ENCODE data around the gene NRIP1.

NRIP1 gene

DNA sequence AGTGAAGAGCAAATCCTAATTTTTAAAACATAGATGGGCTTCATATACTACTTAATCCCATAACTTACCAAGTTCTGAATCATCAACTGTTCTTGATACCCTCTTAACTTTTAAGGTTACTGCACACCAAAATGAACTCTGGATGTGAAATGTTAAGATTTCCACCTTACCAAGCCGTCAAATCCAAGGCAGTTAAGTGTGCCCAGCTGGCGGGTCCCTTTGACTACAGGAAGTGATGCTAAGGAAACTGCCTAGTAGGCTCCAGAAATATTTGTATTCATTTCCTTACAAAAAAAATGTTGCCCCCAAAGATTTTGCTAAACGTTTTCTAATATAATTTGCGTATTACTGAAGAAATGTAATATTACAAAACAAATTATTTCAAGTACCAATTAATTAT, 10.7 kb downstream of the NRIP1 start:
- no peak overlapping the region for H3K27ac ChIP-seq (ENCODE audit: low read depth, low read length)
- peaks cover 38% of the 10 kb centered on the region for H3K79me2 ChIP-seq (ENCODE audit: control insufficient read depth, insufficient read depth, low read length)
- H3K4me3 ChIP-seq (ENCODE audit: low read length): no peak overlapping the region
- H3K18ac ChIP-seq (ENCODE audit: low read length): no peak overlapping the region
- no peak overlapping the region for H2BK120ac ChIP-seq (ENCODE audit: low read depth, low read length)
- no peak for DNase-seq
- no peak overlapping the region for H3K4me2 ChIP-seq (ENCODE audit: low read length)
- H2BK15ac ChIP-seq (replicated peaks; ENCODE audit: low read depth): no peak overlapping the region
- no peak overlapping the region for H3K23ac ChIP-seq (ENCODE audit: low read length)
- no peak overlapping the region for H2BK5ac ChIP-seq (ENCODE audit: low read length)
- no peak overlapping the region for H2AK5ac ChIP-seq (ENCODE audit: low read length)
- H4K5ac ChIP-seq (ENCODE audit: low read length): no peak overlapping the region
- no peaks in the 10 kb centered on the region for H3K27me3 ChIP-seq (ENCODE audit: insufficient read depth, low read length, poor library complexity)
- peaks cover 19% of the 10 kb centered on the region for H3K4me1 ChIP-seq (ENCODE audit: control insufficient read depth, low read depth, low read length)
- H3K4ac ChIP-seq (ENCODE audit: low read depth, low read length): no peak overlapping the region
- no peak overlapping the region for H3K56ac ChIP-seq (ENCODE audit: low read length)
- H3K36me3 ChIP-seq (ENCODE audit: control insufficient read depth, insufficient read depth, low read length): no peaks in the 10 kb centered on the region
- H3K79me1 ChIP-seq (ENCODE audit: low read length): peaks cover 2% of the 10 kb centered on the region
- no CpG with 5 or more reads among the region's 4 CpGs for WGBS (ENCODE audit: extremely low coverage, insufficient coverage, low lambda C conversion rate)
- H4K8ac ChIP-seq (ENCODE audit: low read depth, low read length): no peak overlapping the region
- H3K9ac ChIP-seq (ENCODE audit: low read length): no peak overlapping the region

DNA sequence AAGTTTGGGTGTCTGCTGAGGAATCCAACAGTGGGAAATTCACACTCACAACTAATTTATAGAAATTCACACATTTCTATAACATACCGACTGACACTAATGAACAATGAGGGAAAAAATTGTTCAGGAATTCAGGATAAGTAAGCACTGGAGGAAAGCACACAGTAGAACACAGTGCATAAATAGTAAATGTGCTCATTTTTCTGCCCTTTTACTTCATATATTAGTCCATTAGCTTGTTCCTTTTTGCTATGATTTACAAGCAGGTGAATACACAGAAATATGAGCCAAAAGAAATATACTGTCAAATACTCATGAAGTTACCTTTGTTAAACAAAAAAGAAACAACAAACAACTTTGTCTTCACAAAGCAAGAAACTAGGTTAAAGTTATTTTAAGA, 11.3 kb downstream of the NRIP1 start:
- no peak overlapping the region for H2BK15ac ChIP-seq (replicated peaks; ENCODE audit: low read depth)
- no peak overlapping the region for H3K56ac ChIP-seq (ENCODE audit: low read length)
- H3K4me2 ChIP-seq (ENCODE audit: low read length): no peak overlapping the region
- no peak overlapping the region for H3K27ac ChIP-seq (ENCODE audit: low read depth, low read length)
- H3K4ac ChIP-seq (ENCODE audit: low read depth, low read length): no peak overlapping the region
- H3K4me1 ChIP-seq (ENCODE audit: control insufficient read depth, low read depth, low read length): peaks cover 19% of the 10 kb centered on the region
- peaks cover 39% of the 10 kb centered on the region for H3K79me2 ChIP-seq (ENCODE audit: control insufficient read depth, insufficient read depth, low read length)
- no peak overlapping the region for H2AK5ac ChIP-seq (ENCODE audit: low read length)
- H3K9ac ChIP-seq (ENCODE audit: low read length): no peak overlapping the region
- H3K18ac ChIP-seq (ENCODE audit: low read length): no peak overlapping the region
- H2BK120ac ChIP-seq (ENCODE audit: low read depth, low read length): no peak overlapping the region
- no peaks in the 10 kb centered on the region for H3K36me3 ChIP-seq (ENCODE audit: control insufficient read depth, insufficient read depth, low read length)
- no peak for DNase-seq
- WGBS (ENCODE audit: extremely low coverage, insufficient coverage, low lambda C conversion rate): no CpG with 5 or more reads among the region's 1 CpG
- no peak overlapping the region for H3K4me3 ChIP-seq (ENCODE audit: low read length)
- H3K79me1 ChIP-seq (ENCODE audit: low read length): peaks cover 4% of the 10 kb centered on the region
- H2BK5ac ChIP-seq (ENCODE audit: low read length): no peak overlapping the region
- no peak overlapping the region for H3K23ac ChIP-seq (ENCODE audit: low read length)
- H4K8ac ChIP-seq (ENCODE audit: low read depth, low read length): no peak overlapping the region
- H3K27me3 ChIP-seq (ENCODE audit: insufficient read depth, low read length, poor library complexity): no peaks in the 10 kb centered on the region
- no peak overlapping the region for H4K5ac ChIP-seq (ENCODE audit: low read length)

DNA sequence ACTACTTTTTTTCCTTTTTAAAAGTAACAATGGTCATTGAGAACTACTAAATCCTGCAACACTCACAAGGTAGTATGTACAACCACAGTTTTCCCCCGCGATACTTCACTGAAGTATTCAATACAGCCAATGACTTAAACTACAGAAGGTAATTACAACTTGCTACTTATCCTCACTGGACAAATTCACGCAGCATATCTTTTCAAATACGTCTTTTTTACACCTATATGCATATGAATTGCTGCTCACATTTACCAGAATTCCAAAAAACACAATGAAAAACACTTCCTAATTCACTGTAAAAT, 12.4 kb downstream of the NRIP1 start:
- no peak overlapping the region for H4K5ac ChIP-seq (ENCODE audit: low read length)
- peaks cover 15% of the 10 kb centered on the region for H3K4me1 ChIP-seq (ENCODE audit: control insufficient read depth, low read depth, low read length)
- WGBS (ENCODE audit: extremely low coverage, insufficient coverage, low lambda C conversion rate): 100% methylated on average over 2 of the region's 4 CpGs
- no peak overlapping the region for H2AK5ac ChIP-seq (ENCODE audit: low read length)
- no peak overlapping the region for H3K4me2 ChIP-seq (ENCODE audit: low read length)
- peaks cover 38% of the 10 kb centered on the region for H3K79me2 ChIP-seq (ENCODE audit: control insufficient read depth, insufficient read depth, low read length)
- peaks cover 5% of the 10 kb centered on the region for H3K79me1 ChIP-seq (ENCODE audit: low read length)
- H3K23ac ChIP-seq (ENCODE audit: low read length): no peak overlapping the region
- H3K4me3 ChIP-seq (ENCODE audit: low read length): no peak overlapping the region
- no peak overlapping the region for H3K9ac ChIP-seq (ENCODE audit: low read length)
- H3K27ac ChIP-seq (ENCODE audit: low read depth, low read length): no peak overlapping the region
- H3K36me3 ChIP-seq (ENCODE audit: control insufficient read depth, insufficient read depth, low read length): no peaks in the 10 kb centered on the region
- no peak overlapping the region for H3K4ac ChIP-seq (ENCODE audit: low read depth, low read length)
- no peaks in the 10 kb centered on the region for H3K27me3 ChIP-seq (ENCODE audit: insufficient read depth, low read length, poor library complexity)
- no peak overlapping the region for H2BK5ac ChIP-seq (ENCODE audit: low read length)
- no peak overlapping the region for H2BK15ac ChIP-seq (replicated peaks; ENCODE audit: low read depth)
- no peak overlapping the region for H3K56ac ChIP-seq (ENCODE audit: low read length)
- no peak overlapping the region for H3K18ac ChIP-seq (ENCODE audit: low read length)
- H2BK120ac ChIP-seq (ENCODE audit: low read depth, low read length): no peak overlapping the region
- no peak overlapping the region for H4K8ac ChIP-seq (ENCODE audit: low read depth, low read length)
- DNase-seq: no peak

DNA sequence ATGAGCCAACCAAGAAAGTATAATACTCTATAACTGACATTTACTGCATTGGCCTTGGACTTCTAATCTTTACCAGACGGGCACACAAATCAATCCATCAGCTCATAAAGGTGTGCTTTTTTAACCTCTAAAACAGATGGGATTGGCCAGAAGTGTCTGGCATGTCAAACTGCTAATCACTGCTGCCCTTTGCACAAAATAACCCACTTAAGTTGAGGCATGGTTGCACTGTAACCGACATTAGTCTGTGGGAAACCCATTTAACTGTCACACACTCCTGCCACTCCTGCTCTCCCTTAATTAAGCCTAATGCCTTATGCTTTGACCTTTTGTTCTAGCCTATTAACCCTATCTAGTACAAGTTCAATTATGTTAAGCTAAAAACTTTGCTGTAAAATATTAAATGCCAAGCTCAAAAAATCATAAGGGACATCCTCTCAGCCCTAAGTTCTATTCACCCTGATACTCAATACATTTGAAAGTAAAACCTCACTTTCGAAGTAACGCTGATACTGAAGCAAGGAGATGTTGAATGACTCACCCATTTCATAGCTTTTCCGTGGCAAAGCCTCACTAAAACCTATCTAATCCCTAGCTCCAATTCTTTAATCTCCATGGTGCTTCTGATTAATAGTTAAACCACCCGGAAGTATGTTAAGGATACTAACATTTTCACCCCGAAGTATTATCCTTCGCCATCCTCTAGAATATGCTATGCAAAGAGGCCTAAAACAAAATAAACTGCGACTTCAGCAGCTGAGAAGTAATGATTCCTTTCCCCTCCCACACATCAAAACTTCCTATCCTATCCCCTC, 12.9 kb downstream of the NRIP1 start:
- Histone ChIP-seq H2BK120ac (ENCODE audit: low read depth, low read length) (no peak overlapping the region), H3K18ac (ENCODE audit: low read length) (no peak overlapping the region), H2AK5ac (ENCODE audit: low read length) (no peak overlapping the region), H4K8ac (ENCODE audit: low read depth, low read length) (no peak overlapping the region), H3K36me3 (ENCODE audit: control insufficient read depth, insufficient read depth, low read length) (no peaks in the 10 kb centered on the region), H3K56ac (ENCODE audit: low read length) (no peak overlapping the region), H3K23ac (ENCODE audit: low read length) (no peak overlapping the region), H3K79me1 (ENCODE audit: low read length) (peaks cover 5% of the 10 kb centered on the region), H3K79me2 (ENCODE audit: control insufficient read depth, insufficient read depth, low read length) (peaks cover 35% of the 10 kb centered on the region), H3K9ac (ENCODE audit: low read length) (no peak overlapping the region), H3K4ac (ENCODE audit: low read depth, low read length) (no peak overlapping the region), H3K27me3 (ENCODE audit: insufficient read depth, low read length, poor library complexity) (no peaks in the 10 kb centered on the region), H3K27ac (ENCODE audit: low read depth, low read length) (no peak overlapping the region), H2BK15ac (replicated peaks; ENCODE audit: low read depth) (no peak overlapping the region), H3K4me3 (ENCODE audit: low read length) (no peak overlapping the region), H3K4me2 (ENCODE audit: low read length) (no peak overlapping the region), H3K4me1 (ENCODE audit: control insufficient read depth, low read depth, low read length) (peaks cover 13% of the 10 kb centered on the region), H4K5ac (ENCODE audit: low read length) (no peak overlapping the region), H2BK5ac (ENCODE audit: low read length) (no peak overlapping the region)
- peak; percentile 12 for DNase-seq
- WGBS (ENCODE audit: extremely low coverage, insufficient coverage, low lambda C conversion rate): no CpG with 5 or more reads among the region's 9 CpGs

DNA sequence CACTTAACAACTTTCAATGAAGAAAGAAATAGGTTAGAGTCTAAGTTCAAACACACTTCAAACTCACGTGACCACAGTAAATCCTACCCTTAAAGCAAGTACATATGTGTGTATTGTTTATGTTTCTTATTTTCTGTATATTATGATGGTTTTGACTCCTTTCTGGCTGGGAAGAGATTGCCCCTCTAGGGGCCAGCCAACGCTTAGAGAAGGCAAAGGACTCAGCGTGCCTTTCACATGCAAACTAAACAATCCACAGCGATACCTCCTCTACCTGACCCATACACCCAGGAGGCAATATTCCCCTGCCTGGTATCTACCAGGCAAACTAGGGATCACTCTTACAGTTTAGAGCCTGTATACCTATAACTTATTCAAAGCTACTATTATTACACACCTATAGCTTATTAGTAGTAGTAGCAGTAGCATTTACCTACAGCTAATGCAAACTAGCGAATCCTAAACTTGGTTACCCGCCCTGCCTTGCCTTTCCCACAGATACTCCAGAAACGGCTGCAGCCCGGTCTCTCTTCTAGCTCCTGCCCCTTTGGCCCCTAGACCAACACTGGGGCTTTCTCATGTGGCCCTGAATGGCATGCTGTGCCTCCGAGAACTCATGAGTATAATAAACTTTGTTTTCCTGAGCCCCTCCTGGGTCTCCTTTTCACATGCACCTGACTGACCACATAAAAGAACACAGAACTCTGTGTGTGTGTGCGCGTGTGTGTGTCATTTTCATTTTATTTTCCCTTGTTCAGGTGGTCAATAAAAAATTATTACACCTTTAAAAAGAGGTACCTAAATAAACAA, 14.0 kb downstream of the NRIP1 start:
- Histone ChIP-seq H2AK5ac (ENCODE audit: low read length) (no peak overlapping the region), H3K23ac (ENCODE audit: low read length) (no peak overlapping the region), H3K79me2 (ENCODE audit: control insufficient read depth, insufficient read depth, low read length) (peaks cover 31% of the 10 kb centered on the region), H3K18ac (ENCODE audit: low read length) (no peak overlapping the region), H3K36me3 (ENCODE audit: control insufficient read depth, insufficient read depth, low read length) (no peaks in the 10 kb centered on the region), H2BK5ac (ENCODE audit: low read length) (no peak overlapping the region), H2BK120ac (ENCODE audit: low read depth, low read length) (no peak overlapping the region), H3K4me3 (ENCODE audit: low read length) (no peak overlapping the region), H3K27ac (ENCODE audit: low read depth, low read length) (no peak overlapping the region), H3K27me3 (ENCODE audit: insufficient read depth, low read length, poor library complexity) (no peaks in the 10 kb centered on the region), H3K56ac (ENCODE audit: low read length) (no peak overlapping the region), H3K4me2 (ENCODE audit: low read length) (no peak overlapping the region), H3K4ac (ENCODE audit: low read depth, low read length) (no peak overlapping the region), H2BK15ac (replicated peaks; ENCODE audit: low read depth) (no peak overlapping the region), H3K79me1 (ENCODE audit: low read length) (peaks cover 8% of the 10 kb centered on the region), H4K8ac (ENCODE audit: low read depth, low read length) (peak overlapping the region; percentile 39), H4K5ac (ENCODE audit: low read length) (no peak overlapping the region), H3K4me1 (ENCODE audit: control insufficient read depth, low read depth, low read length) (peaks cover 11% of the 10 kb centered on the region), H3K9ac (ENCODE audit: low read length) (no peak overlapping the region)
- no CpG with 5 or more reads among the region's 11 CpGs for WGBS (ENCODE audit: extremely low coverage, insufficient coverage, low lambda C conversion rate)
- peak; percentile 50 for DNase-seq
